ENCODE measurements around the gene DIPK1C. TPM values are rescaled to one million over a fixed set of nuclear protein-coding genes. Genes with fewer than 3 reads are reported as not detected.

Gene DIPK1C
- total and polyA plus RNA-seq, 2 of the 4 experiments (the other 2 are of a cell fraction) = not detected

DNA sequence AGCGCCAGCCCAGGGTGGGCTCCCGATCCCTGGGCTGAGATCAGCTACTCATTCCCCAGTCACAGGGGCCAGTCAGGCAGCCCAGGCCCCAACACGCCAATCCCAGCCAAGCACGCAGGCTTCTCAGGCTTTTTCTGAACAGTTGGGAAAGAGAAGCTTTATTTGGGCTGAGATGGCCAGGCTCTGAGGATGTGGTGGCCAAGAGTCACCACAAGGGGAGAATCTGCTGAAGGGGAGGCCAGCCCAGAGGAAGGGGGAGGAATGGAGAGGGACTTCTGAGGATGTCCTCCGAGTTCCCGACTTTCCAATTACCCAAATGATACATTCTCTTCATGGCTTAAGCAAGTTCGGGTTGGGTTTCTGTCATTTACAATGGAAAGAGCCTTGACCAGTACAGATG lies 2.8 kb upstream of the DIPK1C start:
- no peaks in the 10 kb centered on the region for H3K36me3 ChIP-seq (ENCODE audit: control insufficient read depth, insufficient read depth, low read length)
- TF ChIP-seq RCOR1 (IDR thresholded peaks at IDR 0.05; ENCODE audit: insufficient replicate concordance, low read length) = no peak
- TF ChIP-seq RFX5 (IDR thresholded peaks at IDR 0.05; ENCODE audit: low read depth, low read length) = no peak
- TF ChIP-seq CHD1 (IDR thresholded peaks at IDR 0.05; ENCODE audit: low read depth, low read length) = no peak
- no peak for TF ChIP-seq BHLHE40 (IDR thresholded peaks at IDR 0.05; ENCODE audit: low read depth, low read length)
- TF ChIP-seq MXI1 (IDR thresholded peaks at IDR 0.05; ENCODE audit: borderline replicate concordance, low read depth, low read length) = no peak
- TF ChIP-seq, protein P1, sequence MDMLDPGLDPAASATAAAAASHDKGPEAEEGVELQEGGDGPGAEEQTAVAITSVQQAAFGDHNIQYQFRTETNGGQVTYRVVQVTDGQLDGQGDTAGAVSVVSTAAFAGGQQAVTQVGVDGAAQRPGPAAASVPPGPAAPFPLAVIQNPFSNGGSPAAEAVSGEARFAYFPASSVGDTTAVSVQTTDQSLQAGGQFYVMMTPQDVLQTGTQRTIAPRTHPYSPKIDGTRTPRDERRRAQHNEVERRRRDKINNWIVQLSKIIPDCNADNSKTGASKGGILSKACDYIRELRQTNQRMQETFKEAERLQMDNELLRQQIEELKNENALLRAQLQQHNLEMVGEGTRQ (IDR thresholded peaks at IDR 0.05; ENCODE audit: low read depth, low read length) = no peak
- no peak for TF ChIP-seq MAFK (IDR thresholded peaks at IDR 0.05; ENCODE audit: low read depth, low read length)
- H3K4ac ChIP-seq (ENCODE audit: low read depth, low read length) = no peak overlapping the region
- no peak overlapping the region for H4K8ac ChIP-seq (ENCODE audit: low read depth in 2 of 2, low read length in 2 of 2)
- no peak overlapping the region for H3K18ac ChIP-seq (ENCODE audit: low read depth, low read length)
- in situ Hi-C loops (cut with MboI; ENCODE audit: low sequenced_read_pairs) (no loop called here), dilution Hi-C loops (cut with HindIII; ENCODE audit: low sequenced_read_pairs, unreplicated experiment) (no loop called here), intact Hi-C loops (cut with micrococcal nuclease) (no loop called here)
- ATAC-seq (ENCODE audit: low read depth) = no peak
- H2BK15ac ChIP-seq (ENCODE audit: low read depth, low read length) = no peak overlapping the region
- no TSS peak for BruUV-seq (replicated peaks)
- H4K91ac ChIP-seq (ENCODE audit: insufficient read depth, low read depth, low read length) = no peak overlapping the region
- no CpG with 5 or more reads among the region's 7 CpGs for WGBS, 2 experiments (ENCODE audit: extremely low coverage in 2 of 2, insufficient read length in 1 of 2)
- no peak overlapping the region for H2BK20ac ChIP-seq (ENCODE audit: low read depth, low read length)
- ChIA-PET POLR2A (ENCODE audit: unreplicated experiment) (no interaction called here), CTCF (interaction anchor here (1.1 kb wide), 1 partner anchor 12 kb away, joined by 3 read pairs; no protein-coding TSS in a partner anchor)
- no peak overlapping the region for H3K27ac ChIP-seq (ENCODE audit: insufficient read depth, low read length)
- no peak overlapping the region for H3K9ac ChIP-seq (ENCODE audit: low read depth, low read length)
- no peaks in the 10 kb centered on the region for H4K20me1 ChIP-seq (ENCODE audit: insufficient read depth, low read length)
- H2BK120ac ChIP-seq (ENCODE audit: low read depth, low read length) = no peak overlapping the region
- H3K56ac ChIP-seq (ENCODE audit: extremely low read depth, insufficient read depth, low read length) = no peak overlapping the region
- H3K9me3 ChIP-seq (ENCODE audit: control insufficient read depth, insufficient read depth, low read length) = no peaks in the 10 kb centered on the region
- H3K14ac ChIP-seq (replicated peaks; ENCODE audit: low read depth, low read length) = no peak overlapping the region
- H2AFZ ChIP-seq (replicated peaks; ENCODE audit: low read length, poor library complexity) = no peak overlapping the region
- no peak overlapping the region for H2AK5ac ChIP-seq (ENCODE audit: low read depth, low read length)
- peaks cover 48% of the 10 kb centered on the region for H3K27me3 ChIP-seq (ENCODE audit: control insufficient read depth, insufficient read depth, low read length)
- no peaks in the 10 kb centered on the region for H3K4me1 ChIP-seq (ENCODE audit: control insufficient read depth, insufficient read depth, low read length)
- H3K79me1 ChIP-seq (ENCODE audit: low read depth in 1 of 2, low read length in 2 of 2) = no peaks in the 10 kb centered on the region
- H3K4me2 ChIP-seq (ENCODE audit: low read depth, low read length) = no peak overlapping the region
- no peaks in the 10 kb centered on the region for H3K9me1 ChIP-seq (ENCODE audit: insufficient read depth, low read length)
- no peak overlapping the region for H3K4me3 ChIP-seq (ENCODE audit: insufficient read depth, low read depth, low read length)
- no peak for DNase-seq
- no peak overlapping the region for H2AK9ac ChIP-seq (replicated peaks; ENCODE audit: low read depth, low read length, poor library complexity)
- H4K5ac ChIP-seq (ENCODE audit: low read depth, low read length) = no peak overlapping the region
- H3K23ac ChIP-seq (ENCODE audit: low read depth, low read length) = no peak overlapping the region
- H2BK5ac ChIP-seq (ENCODE audit: low read depth, low read length, poor library complexity, severe bottlenecking) = no peak overlapping the region

Measured in IMR-90 (cell line).